IgD-negative memory B cell (primary cell): ENCODE measurements around the gene CCDC188. TPM values are rescaled to one million over a fixed set of nuclear protein-coding genes. Genes with fewer than 3 reads are reported as not detected.
A peak's percentile ranks its signal among the peaks of the same experiment; 100 is the strongest.

Experiments
- H3K27ac Mint-ChIP-seq, 3 donors: one replicate each; pipeline ENCODE4 v1.8.0; 2020 to 2022; ENCODE audit warnings: mild to moderate bottlenecking in 3 of 3, mixed read lengths in 3 of 3, moderate library complexity in 1 of 3
- H3K27me3 Mint-ChIP-seq: one replicate; pipeline ENCODE4 v1.8.0; 2021; ENCODE audit warnings: mixed read lengths
- H3K36me3 Mint-ChIP-seq: one replicate; pipeline ENCODE4 v1.8.0; 2020; ENCODE audit warnings: mild to moderate bottlenecking, mixed read lengths
- H3K4me1 Mint-ChIP-seq, 3 donors: one replicate each; pipeline ENCODE4 v1.8.0; 2020 to 2022; ENCODE audit warnings: mixed read lengths in 3 of 3, mild to moderate bottlenecking in 1 of 3
- H3K4me3 Mint-ChIP-seq, 4 donors: one replicate each; pipeline ENCODE4 v1.8.0; 2020 to 2022; ENCODE audit warnings: mild to moderate bottlenecking in 4 of 4, mixed read lengths in 4 of 4, moderate library complexity in 3 of 4
- H3K9me3 Mint-ChIP-seq, 3 donors: one replicate each; pipeline ENCODE4 v1.8.0; 2020 to 2021; ENCODE audit warnings: mixed read lengths in 3 of 3, mild to moderate bottlenecking in 1 of 3
- polyA plus RNA-seq: library from polyadenylated mRNA; unstranded; fragments of 300-500 nt; fragmentation: Illumina TruSeq; gene quantifications from one replicate; pipeline ENCODE4 v1.2.3, GENCODE V29; 2021

The CCDC188 gene
- polyA plus RNA-seq, 1 donor from 2014 or later: not detected

DNA sequence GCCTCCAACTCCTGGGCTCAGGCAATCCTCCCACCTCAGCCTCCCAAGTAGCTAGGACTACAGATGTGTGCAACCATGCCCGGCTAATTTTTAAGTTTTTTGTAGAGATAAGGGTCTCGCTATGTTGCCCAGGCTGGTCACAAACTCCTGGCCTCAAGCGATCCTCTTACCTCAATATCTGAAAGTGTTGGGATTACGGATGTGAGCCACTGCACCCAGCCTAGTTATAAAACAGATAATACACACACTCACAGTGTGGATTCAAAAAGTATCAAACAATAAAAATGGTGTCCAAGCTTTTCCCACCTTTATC is 377 bp upstream of the CCDC188 start:
- Mint-ChIP-seq H3K36me3 (no peaks in the 10 kb centered on the region), H3K4me3 (no peak overlapping the region), H3K27ac (no peak overlapping the region), H3K9me3 (no peaks in the 10 kb centered on the region), H3K4me1 (peaks cover 0 to 3% (median 0%) of the 10 kb centered on the region in 3 donors), H3K27me3 (no peaks in the 10 kb centered on the region)

DNA sequence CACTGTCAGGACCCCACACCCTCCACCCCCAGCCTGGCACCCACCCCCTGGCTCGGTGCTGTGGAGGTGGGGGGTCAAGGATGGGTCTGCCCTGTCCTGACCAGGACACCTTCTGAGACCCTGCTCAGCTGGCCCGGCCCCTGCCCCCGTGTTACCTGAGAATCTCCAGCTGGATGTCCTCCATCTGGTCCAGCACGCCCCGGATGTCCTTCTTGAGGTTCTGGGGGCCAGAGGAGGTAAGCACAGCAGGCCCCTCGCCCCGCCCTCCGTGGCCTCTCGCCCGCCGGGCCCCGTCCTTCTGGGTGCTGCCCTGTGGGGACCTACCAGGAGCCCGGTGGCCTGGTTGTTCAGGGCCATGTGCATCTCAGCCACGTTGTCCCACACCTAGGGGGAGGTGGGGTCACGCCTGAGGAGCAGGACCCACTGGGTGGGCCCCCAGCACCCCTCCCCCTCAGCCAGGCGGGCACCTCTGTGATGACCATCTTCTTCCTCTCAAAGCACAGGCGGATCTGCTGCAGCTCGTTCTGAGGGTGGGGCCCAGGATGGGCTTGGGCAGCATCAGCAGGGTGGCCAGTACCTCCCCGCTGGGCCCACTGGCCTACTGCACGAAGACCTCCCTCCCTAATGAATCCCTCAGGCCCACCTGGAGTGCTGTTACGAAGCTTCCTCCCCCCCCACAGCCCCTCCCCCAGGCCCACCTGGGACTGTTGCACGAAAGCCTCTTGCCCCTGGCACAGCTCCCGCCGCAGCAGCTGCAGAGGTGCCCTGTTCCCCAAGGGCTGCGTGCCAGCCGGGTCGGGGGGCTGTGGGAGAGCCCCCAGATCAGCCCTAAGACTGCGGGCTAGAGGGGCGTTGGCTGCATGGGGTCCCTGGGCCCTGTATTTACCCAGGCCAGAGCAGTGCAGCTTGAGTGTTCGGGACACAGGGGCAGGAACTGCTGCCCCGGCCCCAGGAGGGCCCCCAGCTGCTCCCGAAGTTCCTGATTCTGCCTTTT is 1.3 kb downstream of the CCDC188 start:
- Mint-ChIP-seq H3K4me3 (no peak overlapping the region), H3K9me3 (no peaks in the 10 kb centered on the region), H3K36me3 (no peaks in the 10 kb centered on the region), H3K4me1 (peaks cover 0 to 3% (median 0%) of the 10 kb centered on the region in 3 donors), H3K27ac (no peak overlapping the region), H3K27me3 (no peaks in the 10 kb centered on the region)

DNA sequence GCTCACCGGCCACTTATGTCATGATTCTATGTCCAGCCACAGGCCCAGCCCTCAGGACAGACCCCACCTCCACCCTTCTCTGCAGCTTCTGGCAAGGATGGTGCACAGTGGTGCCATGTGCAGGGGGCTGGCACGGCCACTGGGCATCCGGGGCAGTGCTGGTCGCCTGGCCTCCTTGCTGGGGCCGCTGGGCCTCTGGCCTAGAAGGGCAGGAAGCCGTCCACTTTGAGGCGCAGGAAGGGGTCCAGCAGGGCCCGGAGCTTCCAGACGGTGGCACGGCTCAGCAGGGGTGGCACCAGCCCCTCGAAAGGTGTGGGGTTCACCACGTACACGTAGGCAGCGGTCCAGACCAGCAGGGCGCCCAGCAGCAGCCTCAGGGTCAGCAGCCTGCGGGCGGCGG is 2.4 kb downstream of the CCDC188 start:
- Mint-ChIP-seq H3K27ac (no peak overlapping the region), H3K36me3 (no peaks in the 10 kb centered on the region), H3K4me1 (peaks cover 0 to 3% (median 0%) of the 10 kb centered on the region in 3 donors), H3K4me3 (no peak overlapping the region), H3K27me3 (no peaks in the 10 kb centered on the region), H3K9me3 (no peaks in the 10 kb centered on the region)

DNA sequence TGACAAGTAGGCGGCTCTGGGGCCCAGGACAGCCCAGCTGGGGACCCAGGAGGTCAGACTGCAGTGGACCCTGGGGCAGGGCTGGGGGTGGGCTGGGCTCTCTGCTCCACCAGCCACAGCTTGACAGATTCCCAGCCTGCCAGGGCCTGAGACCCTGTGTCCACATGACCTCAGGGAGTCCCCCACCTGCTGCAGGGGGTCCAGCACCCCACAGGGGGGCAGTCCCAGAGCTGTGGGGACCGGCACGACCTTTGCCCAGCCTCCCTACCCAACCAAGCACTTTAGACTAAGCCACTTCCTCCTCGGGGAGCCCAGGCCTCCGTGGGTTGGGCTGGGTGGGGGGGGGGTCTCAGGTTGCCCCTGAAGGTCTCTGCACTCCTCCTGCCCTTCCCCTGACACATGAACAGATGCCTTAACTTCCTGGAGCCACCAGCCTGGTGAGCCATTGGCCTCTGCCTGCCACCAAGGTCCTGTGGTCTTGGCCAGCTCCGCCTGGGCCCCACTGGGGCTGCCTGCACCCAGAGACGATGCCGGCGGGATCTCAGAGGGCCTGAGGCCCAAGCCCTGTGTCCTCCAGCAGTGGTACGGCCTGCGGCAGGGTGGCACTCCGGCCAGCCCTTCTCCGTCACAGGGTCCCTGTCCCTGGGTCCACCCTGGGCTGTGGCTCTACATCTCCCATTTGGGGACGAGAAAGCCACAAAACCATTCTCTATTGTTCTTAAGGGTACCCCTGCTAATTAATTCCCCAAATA is 3.4 kb downstream of the CCDC188 start:
- H3K27ac Mint-ChIP-seq: no peak overlapping the region
- no peak overlapping the region for H3K4me3 Mint-ChIP-seq
- H3K27me3 Mint-ChIP-seq: no peaks in the 10 kb centered on the region
- H3K36me3 Mint-ChIP-seq: no peaks in the 10 kb centered on the region
- H3K4me1 Mint-ChIP-seq: peaks cover 0 to 3% (median 0%) of the 10 kb centered on the region in 3 donors
- H3K9me3 Mint-ChIP-seq: no peaks in the 10 kb centered on the region

DNA sequence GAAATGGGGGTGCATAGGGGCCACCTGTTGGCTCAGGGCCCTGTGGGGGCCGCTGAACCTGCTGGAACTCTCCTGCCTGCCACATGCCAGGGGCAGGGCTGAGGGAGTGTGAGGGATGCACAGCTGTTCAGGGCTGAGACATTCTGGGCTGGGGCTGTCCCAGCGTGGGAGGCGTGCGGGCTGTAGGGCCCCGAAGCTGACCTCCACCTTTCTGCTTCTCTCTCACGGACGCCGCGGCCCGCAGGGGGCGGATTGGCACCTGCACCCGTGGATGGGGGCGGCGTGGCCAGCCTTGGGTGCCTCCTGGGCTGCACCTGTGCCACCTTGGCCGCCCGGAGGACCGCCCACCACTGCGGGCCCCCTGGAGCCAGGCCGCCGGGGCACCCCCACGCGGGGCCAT is 4.1 kb downstream of the CCDC188 start:
- Mint-ChIP-seq H3K4me1 (peaks cover 0 to 3% (median 0%) of the 10 kb centered on the region in 3 donors), H3K4me3 (no peak overlapping the region), H3K27me3 (no peaks in the 10 kb centered on the region), H3K9me3 (no peaks in the 10 kb centered on the region), H3K36me3 (no peaks in the 10 kb centered on the region), H3K27ac (peak overlapping the region in 1 of 3 donors; percentile 73)

DNA sequence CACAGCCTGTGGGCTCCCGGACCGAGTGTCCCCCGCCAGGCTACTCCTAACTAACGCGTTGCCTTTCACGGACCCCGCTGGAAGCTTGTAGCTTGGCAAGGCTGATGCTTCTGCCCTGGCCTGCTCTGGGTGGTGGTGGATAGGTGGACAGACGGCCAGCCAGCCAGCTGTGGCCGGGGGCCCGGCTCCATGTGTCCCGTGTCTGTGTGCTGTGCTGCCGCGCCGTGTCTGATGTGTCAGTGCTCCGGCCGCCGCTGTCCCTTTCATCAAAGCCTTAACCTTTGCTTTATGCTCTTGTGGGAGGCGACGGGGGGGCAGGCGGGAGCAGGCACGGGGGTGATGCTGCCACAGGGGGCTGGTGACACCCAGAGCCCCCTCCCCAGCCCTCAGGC is 5.0 kb downstream of the CCDC188 start:
- H3K9me3 Mint-ChIP-seq: no peaks in the 10 kb centered on the region
- H3K36me3 Mint-ChIP-seq: no peaks in the 10 kb centered on the region
- peaks cover 0 to 3% (median 0%) of the 10 kb centered on the region in 3 donors for H3K4me1 Mint-ChIP-seq
- H3K27me3 Mint-ChIP-seq: no peaks in the 10 kb centered on the region
- no peak overlapping the region for H3K27ac Mint-ChIP-seq
- H3K4me3 Mint-ChIP-seq: no peak overlapping the region

DNA sequence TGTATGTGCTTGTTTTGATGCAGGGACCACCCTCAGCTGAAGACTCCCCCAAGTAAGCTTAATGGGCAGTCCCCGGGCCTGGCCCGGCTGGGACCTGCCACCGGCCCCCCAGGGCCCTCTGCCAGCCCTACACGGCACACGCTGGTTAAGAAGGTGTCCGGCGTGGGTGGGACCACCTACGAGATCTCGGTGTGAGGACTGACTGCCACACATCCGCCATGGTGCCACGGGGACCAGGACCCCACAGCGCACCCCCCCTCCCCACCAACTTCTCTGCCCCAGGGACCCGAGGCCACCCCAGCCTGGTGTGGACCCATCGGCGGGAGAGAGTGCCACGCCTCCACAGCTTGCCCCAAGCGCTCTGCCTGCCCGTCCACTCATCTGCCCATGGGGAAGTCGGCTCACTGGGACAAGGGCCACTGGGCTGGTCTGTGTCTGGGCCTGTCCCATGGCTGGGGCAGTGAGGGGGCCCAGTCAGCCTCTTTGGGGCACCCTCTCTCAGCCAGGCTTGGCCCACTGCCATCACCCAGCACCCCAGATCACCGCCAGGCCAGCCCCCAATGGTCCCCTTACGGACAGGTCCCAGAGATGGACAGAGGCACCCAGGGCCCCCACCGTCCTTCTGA is 5.5 kb downstream of the CCDC188 start:
- Mint-ChIP-seq H3K4me1 (peaks cover 0 to 3% (median 0%) of the 10 kb centered on the region in 3 donors), H3K27me3 (no peaks in the 10 kb centered on the region), H3K27ac (no peak overlapping the region), H3K9me3 (no peaks in the 10 kb centered on the region), H3K36me3 (no peaks in the 10 kb centered on the region), H3K4me3 (no peak overlapping the region)

DNA sequence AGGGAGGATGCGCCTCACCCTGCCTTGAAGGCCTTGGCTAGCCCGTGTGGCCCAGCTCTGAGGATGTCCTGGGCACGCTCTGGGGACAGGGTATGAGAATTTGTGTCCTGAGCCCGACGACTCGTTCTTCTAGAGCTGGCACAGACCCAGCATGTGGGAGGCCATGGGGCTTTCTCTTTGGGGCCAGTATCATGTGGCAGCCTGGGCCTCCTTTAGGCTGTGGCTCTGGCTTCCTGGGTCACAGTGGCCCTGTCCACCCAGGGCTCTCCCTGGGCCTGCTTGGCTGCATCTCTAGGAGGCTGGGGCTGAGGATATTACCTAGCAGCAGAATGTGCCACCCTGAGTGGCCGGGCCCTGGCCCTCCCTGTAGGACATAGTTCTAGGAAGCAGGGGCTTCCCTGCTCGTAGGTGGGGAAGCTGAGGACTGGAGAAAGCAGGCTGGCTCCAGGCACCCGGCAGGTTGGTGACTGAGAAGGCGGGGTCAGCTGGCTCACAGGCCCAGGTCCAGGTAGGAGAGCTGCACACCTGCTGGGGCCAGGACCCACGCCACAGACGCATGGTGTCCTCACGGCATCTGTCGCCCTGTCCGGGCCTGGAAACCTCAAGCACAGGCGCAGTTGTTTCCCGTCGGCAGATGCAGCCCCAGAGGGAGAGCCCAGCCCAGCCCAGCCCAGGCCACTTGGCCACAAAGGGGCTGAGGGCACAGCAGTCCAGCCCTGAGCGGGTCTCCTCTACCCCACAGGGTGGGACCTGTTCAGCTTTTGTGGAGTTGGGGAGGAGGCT is 6.8 kb downstream of the CCDC188 start:
- H3K27ac Mint-ChIP-seq: no peak overlapping the region
- no peaks in the 10 kb centered on the region for H3K36me3 Mint-ChIP-seq
- H3K27me3 Mint-ChIP-seq: no peaks in the 10 kb centered on the region
- no peak overlapping the region for H3K4me3 Mint-ChIP-seq
- peaks cover 0 to 3% (median 0%) of the 10 kb centered on the region in 3 donors for H3K4me1 Mint-ChIP-seq
- no peaks in the 10 kb centered on the region for H3K9me3 Mint-ChIP-seq

DNA sequence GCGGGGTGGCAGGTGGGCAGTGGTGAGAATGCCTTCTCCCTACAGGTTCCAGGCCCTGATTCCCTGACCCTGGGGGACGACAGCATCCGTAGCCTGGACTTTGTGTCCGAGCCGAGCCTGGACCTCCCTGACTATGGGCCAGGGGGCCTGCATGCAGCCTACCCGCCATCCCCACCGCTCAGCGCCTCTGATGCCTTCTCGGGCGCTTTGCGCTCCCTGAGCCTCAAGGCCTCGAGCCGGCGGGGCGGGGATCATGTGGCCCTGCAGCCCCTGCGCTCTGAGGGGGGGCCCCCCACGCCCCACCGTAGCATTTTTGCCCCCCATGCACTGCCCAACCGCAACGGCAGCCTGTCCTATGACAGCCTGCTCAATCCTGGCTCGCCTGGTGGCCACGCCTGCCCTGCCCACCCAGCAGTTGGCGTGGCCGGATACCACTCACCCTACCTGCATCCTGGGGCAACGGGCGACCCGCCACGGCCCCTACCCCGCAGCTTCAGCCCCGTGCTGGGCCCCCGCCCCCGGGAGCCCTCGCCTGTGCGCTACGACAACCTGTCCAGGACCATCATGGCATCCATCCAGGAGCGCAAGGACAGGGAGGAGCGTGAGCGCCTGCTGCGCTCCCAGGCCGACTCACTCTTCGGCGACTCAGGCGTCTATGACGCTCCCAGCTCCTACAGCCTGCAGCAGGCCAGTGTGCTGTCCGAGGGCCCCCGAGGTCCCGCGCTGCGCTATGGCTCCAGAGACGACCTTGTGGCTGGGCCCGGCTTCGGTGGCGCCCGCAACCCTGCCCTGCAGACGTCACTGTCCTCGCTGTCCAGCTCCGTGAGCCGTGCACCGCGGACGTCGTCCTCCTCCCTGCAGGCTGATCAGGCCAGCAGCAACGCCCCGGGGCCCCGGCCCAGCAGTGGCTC is 7.9 kb downstream of the CCDC188 start:
- H3K4me3 Mint-ChIP-seq: no peak overlapping the region
- H3K36me3 Mint-ChIP-seq: no peaks in the 10 kb centered on the region
- H3K27ac Mint-ChIP-seq: no peak overlapping the region
- no peaks in the 10 kb centered on the region for H3K9me3 Mint-ChIP-seq
- peaks cover 0 to 3% (median 0%) of the 10 kb centered on the region in 3 donors for H3K4me1 Mint-ChIP-seq
- H3K27me3 Mint-ChIP-seq: no peaks in the 10 kb centered on the region

DNA sequence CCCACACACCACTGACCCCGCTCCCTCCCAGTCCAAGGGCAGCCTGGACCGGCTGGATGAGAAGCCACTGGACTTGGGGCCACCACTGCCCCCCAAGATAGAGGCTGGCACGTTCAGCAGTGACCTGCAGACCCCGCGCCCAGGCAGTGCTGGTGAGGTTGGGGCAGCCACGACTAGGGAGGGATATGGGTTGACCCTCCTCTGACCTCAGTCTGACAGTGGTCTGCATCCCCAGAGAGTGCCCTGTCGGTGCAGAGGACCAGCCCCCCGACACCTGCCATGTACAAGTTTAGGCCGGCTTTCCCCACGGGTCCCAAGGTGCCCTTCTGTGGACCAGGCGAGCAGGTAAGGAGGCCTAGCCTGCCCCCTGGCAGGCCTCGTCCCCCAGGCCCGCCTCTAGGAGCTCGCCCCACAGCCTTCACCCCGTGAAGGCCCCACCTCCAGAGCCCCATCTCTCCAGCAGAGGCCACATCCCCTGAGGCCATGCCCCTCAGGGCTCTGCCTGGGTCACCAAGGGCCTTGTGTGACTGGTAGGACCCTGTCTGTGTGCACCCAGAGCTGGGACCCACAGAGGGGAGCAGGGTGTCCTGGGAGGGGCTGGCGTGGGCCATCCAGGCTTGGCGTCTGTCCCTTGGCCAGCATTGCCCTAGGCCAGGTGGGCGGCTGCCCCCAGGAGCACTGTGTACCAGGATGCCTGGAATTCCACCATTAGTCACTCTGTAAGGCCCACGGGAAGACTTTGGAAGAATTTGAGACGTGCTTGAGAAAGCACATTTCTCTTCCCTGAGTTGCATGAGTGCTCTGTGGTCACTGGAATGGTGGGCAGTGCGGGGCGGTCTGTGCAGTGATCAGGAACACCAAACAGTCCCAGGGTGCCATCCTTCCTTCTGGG is 9.4 kb downstream of the CCDC188 start:
- H3K9me3 Mint-ChIP-seq: no peaks in the 10 kb centered on the region
- no peak overlapping the region for H3K4me3 Mint-ChIP-seq
- no peaks in the 10 kb centered on the region for H3K27me3 Mint-ChIP-seq
- H3K27ac Mint-ChIP-seq: no peak overlapping the region
- H3K4me1 Mint-ChIP-seq: peaks cover 0 to 5% (median 2%) of the 10 kb centered on the region in 3 donors
- H3K36me3 Mint-ChIP-seq: no peaks in the 10 kb centered on the region

DNA sequence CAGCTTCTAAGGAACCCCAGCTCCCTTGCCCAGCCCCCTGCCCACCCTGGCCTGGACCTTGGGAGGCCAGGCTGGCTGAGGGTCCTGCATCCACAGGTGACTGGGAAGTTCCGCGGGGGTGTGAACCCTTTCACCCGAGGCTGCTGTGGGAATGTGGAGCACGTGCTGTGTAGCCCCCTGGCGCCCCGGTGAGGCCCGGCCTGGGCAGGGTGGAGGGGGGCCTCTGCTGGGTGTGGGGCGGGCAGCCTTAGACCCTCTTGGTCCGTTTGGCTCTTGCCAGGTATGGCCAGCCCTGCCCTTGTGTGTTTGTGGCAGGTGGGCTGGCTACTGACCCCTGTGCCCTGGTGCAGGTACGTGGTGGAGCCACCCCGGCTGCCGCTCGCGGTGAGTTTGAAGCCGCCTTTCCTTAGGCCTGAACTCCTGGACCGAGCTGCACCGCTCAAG is 10.3 kb downstream of the CCDC188 start:
- no peaks in the 10 kb centered on the region for H3K9me3 Mint-ChIP-seq
- H3K4me3 Mint-ChIP-seq: no peak overlapping the region
- H3K36me3 Mint-ChIP-seq: no peaks in the 10 kb centered on the region
- no peak overlapping the region for H3K27ac Mint-ChIP-seq
- no peaks in the 10 kb centered on the region for H3K27me3 Mint-ChIP-seq
- peaks cover 0 to 6% (median 5%) of the 10 kb centered on the region in 3 donors for H3K4me1 Mint-ChIP-seq

DNA sequence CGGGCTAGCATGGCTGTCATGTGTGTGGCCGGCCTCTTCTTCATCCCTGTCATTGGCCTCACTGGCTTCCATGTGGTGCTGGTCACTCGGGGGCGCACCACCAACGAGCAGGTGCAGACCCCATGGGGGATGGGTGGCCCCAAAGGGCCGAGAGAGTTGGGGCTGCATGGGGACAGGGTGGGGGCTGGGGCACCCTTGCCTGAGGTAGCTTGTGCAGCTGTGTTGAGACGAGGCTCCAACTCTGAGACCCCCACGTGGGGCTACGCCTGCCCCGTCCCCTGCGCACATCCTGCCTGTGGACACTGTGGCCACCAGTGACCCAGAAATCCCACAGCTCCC is 10.8 kb downstream of the CCDC188 start:
- no peak overlapping the region for H3K4me3 Mint-ChIP-seq
- no peaks in the 10 kb centered on the region for H3K9me3 Mint-ChIP-seq
- H3K27me3 Mint-ChIP-seq: no peaks in the 10 kb centered on the region
- peaks cover 0 to 6% (median 6%) of the 10 kb centered on the region in 3 donors for H3K4me1 Mint-ChIP-seq
- H3K27ac Mint-ChIP-seq: no peak overlapping the region
- no peaks in the 10 kb centered on the region for H3K36me3 Mint-ChIP-seq
